ENCODE measurements around the gene DDA1.
A peak's percentile ranks its signal among the peaks of the same experiment; 100 is the strongest.

DDA1 gene

GRCh38 chr19:17334414-17335409 lies 25.3 kb downstream of the DDA1 start, which contains the start of gene ANO8:
TSS of gene ANO8 (minus strand) at chr19:17334855. CDS start at chr19:17334670, 185 bp downstream.
- peak within 1 kb of the TSS; percentile 1 for H3K27ac ChIP-seq (ENCODE audit: low read depth, low read length)
- H3K4me1 ChIP-seq (ENCODE audit: insufficient read depth, low read length): peaks cover 25% of the 10 kb centered on the region
- H3K4me3 ChIP-seq (ENCODE audit: low read depth in 1 of 2, low read length in 2 of 2): peak within 1 kb of the TSS; percentile 69 to 78
- peak within 1 kb of the TSS; percentile 44 for H3K9ac ChIP-seq (ENCODE audit: low read length)
- H3K9me3 ChIP-seq (ENCODE audit: low read length): no peaks in the 10 kb centered on the region
- H3K27me3 ChIP-seq (ENCODE audit: control insufficient read depth in 1 of 2, insufficient read depth in 2 of 2, low read length in 2 of 2): peaks cover 0 to 12% of the 10 kb centered on the region in 2 donors
- no peaks in the 10 kb centered on the region for H3K36me3 ChIP-seq (ENCODE audit: insufficient read depth, low read length)

GRCh38 chr19:17335575-17335974 lies 26.2 kb downstream of the DDA1 start:
- Histone ChIP-seq H3K4me3 (ENCODE audit: low read depth in 1 of 2, low read length in 2 of 2) (no peak overlapping the region), H3K9ac (ENCODE audit: low read length) (no peak overlapping the region), H3K4me1 (ENCODE audit: insufficient read depth, low read length) (peaks cover 25% of the 10 kb centered on the region), H3K27me3 (ENCODE audit: control insufficient read depth in 1 of 2, insufficient read depth in 2 of 2, low read length in 2 of 2) (peaks cover 0 to 4% of the 10 kb centered on the region in 2 donors), H3K36me3 (ENCODE audit: insufficient read depth, low read length) (no peaks in the 10 kb centered on the region), H3K9me3 (ENCODE audit: low read length) (no peaks in the 10 kb centered on the region), H3K27ac (ENCODE audit: low read depth, low read length) (no peak overlapping the region)

GRCh38 chr19:17336872-17337674 lies 27.7 kb downstream of the DDA1 start, which contains the start of gene GTPBP3:
TSS of gene GTPBP3 (plus strand) at chr19:17337553. CDS start at chr19:17337612, 59 bp downstream.
- no peaks in the 10 kb centered on the region for H3K36me3 ChIP-seq (ENCODE audit: insufficient read depth, low read length)
- H3K9me3 ChIP-seq (ENCODE audit: low read length): no peaks in the 10 kb centered on the region
- H3K4me1 ChIP-seq (ENCODE audit: insufficient read depth, low read length): peaks cover 25% of the 10 kb centered on the region
- peak within 1 kb of the TSS; percentile 99 for H3K27ac ChIP-seq (ENCODE audit: low read depth, low read length)
- peak within 1 kb of the TSS; percentile 68 for H3K9ac ChIP-seq (ENCODE audit: low read length)
- H3K27me3 ChIP-seq (ENCODE audit: control insufficient read depth in 1 of 2, insufficient read depth in 2 of 2, low read length in 2 of 2): no peaks in the 10 kb centered on the region
- peak within 1 kb of the TSS; percentile 88 to 96 for H3K4me3 ChIP-seq (ENCODE audit: low read depth in 1 of 2, low read length in 2 of 2)

DNA sequence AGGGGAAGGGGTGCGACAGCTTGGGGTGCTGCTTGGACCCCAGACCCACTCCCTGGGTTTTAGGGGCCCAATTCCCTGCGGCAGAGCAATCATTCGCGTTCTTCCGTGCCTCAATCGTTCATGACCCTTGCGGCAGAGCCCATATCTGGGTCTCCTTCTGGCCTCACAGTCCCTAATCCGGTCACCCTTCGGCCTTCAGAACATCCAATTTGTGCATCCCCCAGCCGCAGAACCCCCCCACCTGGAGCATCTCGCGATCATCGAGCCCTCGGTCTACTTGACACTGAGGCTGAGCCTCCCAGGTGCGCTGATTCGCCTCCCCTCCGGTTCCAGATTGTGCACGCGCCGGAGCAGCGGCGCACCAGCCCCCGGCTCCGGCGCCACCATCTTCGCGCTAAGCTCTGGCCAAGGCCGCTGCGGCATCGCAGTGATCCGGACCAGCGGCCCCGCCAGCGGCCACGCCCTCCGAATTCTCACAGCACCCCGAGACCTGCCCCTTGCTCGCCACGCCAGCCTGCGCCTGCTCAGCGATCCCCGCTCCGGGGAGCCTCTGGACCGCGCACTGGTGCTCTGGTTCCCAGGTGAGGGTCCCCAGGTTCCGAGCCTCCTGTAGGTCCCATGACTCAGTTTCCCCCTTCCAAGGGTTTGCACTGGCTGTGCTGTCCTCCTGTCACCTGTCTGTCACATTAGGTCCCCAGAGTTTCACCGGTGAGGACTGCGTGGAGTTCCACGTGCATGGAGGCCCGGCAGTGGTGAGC lies 28.5 kb downstream of the DDA1 start:
- Histone ChIP-seq H3K9ac (ENCODE audit: low read length) (peak overlapping the region; percentile 34), H3K9me3 (ENCODE audit: low read length) (no peaks in the 10 kb centered on the region), H3K27ac (ENCODE audit: low read depth, low read length) (peak overlapping the region; percentile 68), H3K27me3 (ENCODE audit: control insufficient read depth in 1 of 2, insufficient read depth in 2 of 2, low read length in 2 of 2) (no peaks in the 10 kb centered on the region), H3K36me3 (ENCODE audit: insufficient read depth, low read length) (no peaks in the 10 kb centered on the region), H3K4me3 (ENCODE audit: low read depth in 1 of 2, low read length in 2 of 2) (peak overlapping the region; percentile 37 to 96), H3K4me1 (ENCODE audit: insufficient read depth, low read length) (peaks cover 25% of the 10 kb centered on the region)

- peak overlapping the region; percentile 34 for H3K9ac ChIP-seq (ENCODE audit: low read length)
- no peaks in the 10 kb centered on the region for H3K36me3 ChIP-seq (ENCODE audit: insufficient read depth, low read length)
- H3K9me3 ChIP-seq (ENCODE audit: low read length): no peaks in the 10 kb centered on the region
- H3K27me3 ChIP-seq (ENCODE audit: control insufficient read depth in 1 of 2, insufficient read depth in 2 of 2, low read length in 2 of 2): no peaks in the 10 kb centered on the region
- H3K4me1 ChIP-seq (ENCODE audit: insufficient read depth, low read length): peaks cover 25% of the 10 kb centered on the region
- peak overlapping the region; percentile 37 to 96 for H3K4me3 ChIP-seq (ENCODE audit: low read depth in 1 of 2, low read length in 2 of 2)
- no peak overlapping the region for H3K27ac ChIP-seq (ENCODE audit: low read depth, low read length)
Observed at GRCh38 chr19:17338433-17339078, 29.2 kb downstream of the DDA1 start.

DNA sequence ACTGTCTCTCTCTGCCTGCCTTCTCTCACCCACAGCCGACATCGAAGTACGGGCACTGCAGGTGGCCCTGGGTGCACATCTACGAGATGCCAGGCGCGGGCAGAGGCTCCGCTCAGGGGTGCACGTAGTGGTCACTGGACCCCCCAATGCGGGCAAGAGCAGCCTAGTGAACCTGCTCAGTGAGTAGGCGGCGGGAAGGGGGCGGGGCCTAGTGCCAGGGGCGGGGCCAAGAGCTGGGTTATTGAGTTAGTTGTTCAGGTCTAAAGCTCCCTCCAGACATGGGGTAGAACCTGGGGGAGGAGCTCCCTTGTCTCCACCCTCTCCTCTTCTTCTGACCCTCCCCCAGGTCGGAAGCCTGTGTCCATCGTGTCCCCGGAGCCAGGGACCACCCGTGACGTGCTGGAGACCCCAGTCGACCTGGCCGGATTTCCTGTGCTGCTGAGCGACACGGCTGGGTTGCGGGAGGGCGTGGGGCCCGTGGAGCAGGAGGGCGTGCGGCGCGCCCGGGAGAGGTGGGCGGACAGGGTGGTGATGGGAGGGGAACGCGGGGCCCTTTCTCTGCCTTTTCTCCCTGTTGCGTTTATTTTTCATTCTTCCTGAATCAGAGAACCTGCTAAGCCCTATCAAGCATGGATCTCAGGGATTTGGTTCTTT lies 29.9 kb downstream of the DDA1 start:
- H3K27ac ChIP-seq (ENCODE audit: low read depth, low read length): no peak overlapping the region
- H3K9me3 ChIP-seq (ENCODE audit: low read length): no peaks in the 10 kb centered on the region
- H3K4me1 ChIP-seq (ENCODE audit: insufficient read depth, low read length): peaks cover 19% of the 10 kb centered on the region
- no peaks in the 10 kb centered on the region for H3K36me3 ChIP-seq (ENCODE audit: insufficient read depth, low read length)
- H3K4me3 ChIP-seq (ENCODE audit: low read depth in 1 of 2, low read length in 2 of 2): no peak overlapping the region
- no peak overlapping the region for H3K9ac ChIP-seq (ENCODE audit: low read length)
- H3K27me3 ChIP-seq (ENCODE audit: control insufficient read depth in 1 of 2, insufficient read depth in 2 of 2, low read length in 2 of 2): no peaks in the 10 kb centered on the region

DNA sequence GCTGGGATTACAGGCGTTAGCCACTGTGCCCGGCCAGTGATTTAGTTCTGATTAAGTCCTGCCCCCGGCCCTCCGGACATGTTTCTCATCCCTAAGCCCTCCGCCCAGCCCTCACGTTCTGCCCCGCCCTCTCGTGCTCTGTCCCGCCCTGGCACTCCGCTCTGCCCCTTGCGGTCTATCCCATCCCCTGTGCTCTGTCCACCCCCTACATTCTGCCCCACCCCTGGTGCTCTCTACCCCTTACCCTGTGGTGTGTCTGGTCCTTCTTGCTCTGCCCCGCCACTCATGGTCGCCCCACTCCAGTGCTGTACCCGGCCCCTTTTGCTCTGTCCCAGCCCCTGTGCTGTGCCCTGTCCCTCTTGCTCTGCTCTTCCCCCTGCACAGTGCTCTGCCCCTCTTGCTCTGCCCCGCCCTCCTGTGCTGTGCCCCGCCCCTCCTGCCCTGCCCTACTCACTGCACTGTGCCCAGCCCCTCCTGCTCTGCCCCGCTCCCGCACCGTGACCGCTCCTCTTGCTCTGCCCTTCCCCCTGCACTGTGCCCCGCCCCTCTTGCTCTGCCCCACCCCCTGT lies 31.0 kb downstream of the DDA1 start:
- Histone ChIP-seq H3K4me3 (ENCODE audit: low read depth in 1 of 2, low read length in 2 of 2) (no peak overlapping the region), H3K27ac (ENCODE audit: low read depth, low read length) (no peak overlapping the region), H3K9ac (ENCODE audit: low read length) (no peak overlapping the region), H3K36me3 (ENCODE audit: insufficient read depth, low read length) (no peaks in the 10 kb centered on the region), H3K27me3 (ENCODE audit: control insufficient read depth in 1 of 2, insufficient read depth in 2 of 2, low read length in 2 of 2) (no peaks in the 10 kb centered on the region), H3K9me3 (ENCODE audit: low read length) (no peaks in the 10 kb centered on the region), H3K4me1 (ENCODE audit: insufficient read depth, low read length) (peaks cover 12% of the 10 kb centered on the region)

GRCh38 chr19:17340871-17341357 lies 31.6 kb downstream of the DDA1 start:
- Histone ChIP-seq H3K9me3 (ENCODE audit: low read length) (no peaks in the 10 kb centered on the region), H3K4me3 (ENCODE audit: low read depth in 1 of 2, low read length in 2 of 2) (no peak overlapping the region), H3K9ac (ENCODE audit: low read length) (no peak overlapping the region), H3K36me3 (ENCODE audit: insufficient read depth, low read length) (no peaks in the 10 kb centered on the region), H3K27ac (ENCODE audit: low read depth, low read length) (no peak overlapping the region), H3K27me3 (ENCODE audit: control insufficient read depth in 1 of 2, insufficient read depth in 2 of 2, low read length in 2 of 2) (no peaks in the 10 kb centered on the region), H3K4me1 (ENCODE audit: insufficient read depth, low read length) (peaks cover 8% of the 10 kb centered on the region)

DNA sequence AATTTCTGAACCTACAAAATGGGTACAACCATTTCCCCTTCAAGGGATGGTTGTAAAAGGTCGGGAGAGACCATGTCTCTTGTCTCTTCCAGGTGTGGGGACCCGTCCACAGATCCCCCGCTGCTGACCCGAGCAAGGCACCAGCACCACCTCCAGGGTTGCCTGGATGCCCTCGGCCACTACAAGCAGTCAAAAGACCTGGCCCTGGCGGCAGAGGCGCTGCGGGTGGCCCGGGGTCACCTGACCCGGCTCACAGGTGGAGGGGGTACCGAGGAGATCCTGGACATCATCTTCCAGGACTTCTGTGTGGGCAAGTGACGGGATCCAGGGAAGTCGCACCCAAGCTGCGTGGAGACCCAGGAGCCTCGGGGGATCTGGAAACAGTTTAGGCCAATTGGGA lies 32.0 kb downstream of the DDA1 start:
- Histone ChIP-seq H3K4me1 (ENCODE audit: insufficient read depth, low read length) (peaks cover 8% of the 10 kb centered on the region), H3K4me3 (ENCODE audit: low read depth in 1 of 2, low read length in 2 of 2) (no peak overlapping the region), H3K27me3 (ENCODE audit: control insufficient read depth in 1 of 2, insufficient read depth in 2 of 2, low read length in 2 of 2) (no peaks in the 10 kb centered on the region), H3K9me3 (ENCODE audit: low read length) (no peaks in the 10 kb centered on the region), H3K9ac (ENCODE audit: low read length) (no peak overlapping the region), H3K36me3 (ENCODE audit: insufficient read depth, low read length) (no peaks in the 10 kb centered on the region), H3K27ac (ENCODE audit: low read depth, low read length) (no peak overlapping the region)

DNA sequence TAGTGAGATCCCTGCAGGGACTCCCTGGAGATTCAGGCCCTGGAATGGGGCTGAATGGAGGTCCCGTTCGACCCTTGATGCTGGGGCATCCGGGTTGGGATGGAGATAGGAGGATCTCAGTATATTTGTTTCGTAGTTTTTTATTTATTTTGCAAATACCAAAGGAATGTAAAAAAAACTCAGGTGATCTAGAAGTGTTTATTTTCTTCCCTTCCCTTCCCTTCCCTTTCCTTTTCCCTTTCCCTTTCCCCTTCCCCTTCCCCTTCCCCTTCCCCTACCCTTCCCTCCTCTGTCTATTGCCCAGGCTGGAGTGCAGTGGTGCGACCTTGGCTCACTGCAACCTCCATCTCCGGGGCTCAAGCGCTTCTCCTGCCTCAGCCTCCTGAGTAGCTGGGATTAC lies 32.5 kb downstream of the DDA1 start:
- Histone ChIP-seq H3K9ac (ENCODE audit: low read length) (no peak overlapping the region), H3K36me3 (ENCODE audit: insufficient read depth, low read length) (no peaks in the 10 kb centered on the region), H3K4me1 (ENCODE audit: insufficient read depth, low read length) (peaks cover 8% of the 10 kb centered on the region), H3K27ac (ENCODE audit: low read depth, low read length) (no peak overlapping the region), H3K9me3 (ENCODE audit: low read length) (no peaks in the 10 kb centered on the region), H3K4me3 (ENCODE audit: low read depth in 1 of 2, low read length in 2 of 2) (no peak overlapping the region), H3K27me3 (ENCODE audit: control insufficient read depth in 1 of 2, insufficient read depth in 2 of 2, low read length in 2 of 2) (no peaks in the 10 kb centered on the region)
